Mucosa of descending colon (tissue), 3 donors: ENCODE results near the gene YJEFN3. TPM values are rescaled to one million over a fixed set of nuclear protein-coding genes. Genes with fewer than 3 reads are reported as not detected.

ENCODE experiments used
- ATAC-seq: fragments of 200-7000 bp; cut with Tn5 transposase; one replicate; pipeline ENCODE4 v1.9.1; 2020; ENCODE audit warnings: mild to moderate bottlenecking, moderate library complexity
- DNase-seq, 3 donors: peaks; one replicate each; pipeline ENCODE4 v3.0.0-alpha.2; 2020
- H3K36me3 ChIP-seq: fragments of 200-600 bp; one replicate; pipeline ENCODE4 v1.8.0; 2021; ENCODE audit warnings: low read depth, mild to moderate bottlenecking
- H3K4me1 ChIP-seq: fragments of 200-600 bp; one replicate; pipeline ENCODE4 v1.8.0; 2021; ENCODE audit warnings: low read depth, mild to moderate bottlenecking
- H3K4me3 ChIP-seq: fragments of 200-600 bp; one replicate; pipeline ENCODE4 v1.8.0; 2021; ENCODE audit warnings: mild to moderate bottlenecking
- H3K9me3 ChIP-seq: fragments of 200-600 bp; one replicate; pipeline ENCODE4 v1.8.0; 2021; ENCODE audit warnings: mild to moderate bottlenecking
- intact Hi-C, 2 donors: fragments of 100-400 bp; cut with DNase I in 1 of 2; cut with micrococcal nuclease in 1 of 2; formaldehyde crosslinking; loops; one replicate each; pipeline versions ENCODE4 v1.11.0 to v1.11.1; 2022; cut with DNase I, micrococcal nuclease
- total RNA-seq, 3 donors: library from RNA; stranded (reverse); fragmentation: NEBNext Ultra II Directional in 2 of 3; extraction: Animal tissue kit (Norgen Biotek cat#: 25700) in 2 of 3; gene quantifications; one replicate each; pipeline versions ENCODE4 v1.2.1 to v1.2.4, GENCODE V29; 2021 to 2023
- TF ChIP-seq, protein P1 (sequence below): fragments of 200-600 bp; IDR thresholded peaks from one replicate; pipeline ENCODE4 v1.8.0; 2022; ENCODE audit warnings: antibody characterized with exemption, mild to moderate bottlenecking
- donor health status: DM: no; HTN: no; CAD: no; lungs with moderate emphysema.
- donor health status: DM: no; HTN: no; CAD: no.
- donor health status: DM: no; HTN: yes; CAD: no.

YJEFN3 gene
- total RNA-seq, 3 donors from 2014 or later, result 6.0 to 12.6 (median 10.6) TPM

DNA sequence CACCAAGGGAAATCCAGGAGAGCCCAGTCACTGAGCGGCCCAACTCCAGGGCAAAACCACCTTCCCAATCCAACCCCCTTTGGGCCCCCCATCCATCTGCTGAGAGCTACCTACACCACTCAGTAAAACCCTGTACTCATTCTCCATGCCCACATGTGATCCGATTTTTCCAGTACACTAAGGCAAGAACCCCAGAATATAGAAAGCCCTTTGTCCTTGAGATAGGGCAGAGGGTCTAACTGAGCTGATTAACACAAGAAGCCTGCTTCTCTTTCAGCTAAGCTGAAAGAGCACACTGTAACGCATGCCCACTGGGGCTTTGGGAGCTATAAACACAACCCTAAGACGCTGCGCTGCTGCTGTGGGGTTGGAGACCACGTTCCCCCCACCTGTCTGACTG is 53.8 kb downstream of the YJEFN3 start:
- ATAC-seq (no peak), DNase-seq (no peak)
- Histone ChIP-seq H3K4me1 (peaks cover 3% of the 10 kb centered on the region), H3K9me3 (no peaks in the 10 kb centered on the region), H3K36me3 (no peaks in the 10 kb centered on the region), H3K4me3 (no peak overlapping the region)
- TF ChIP-seq, protein P1, sequence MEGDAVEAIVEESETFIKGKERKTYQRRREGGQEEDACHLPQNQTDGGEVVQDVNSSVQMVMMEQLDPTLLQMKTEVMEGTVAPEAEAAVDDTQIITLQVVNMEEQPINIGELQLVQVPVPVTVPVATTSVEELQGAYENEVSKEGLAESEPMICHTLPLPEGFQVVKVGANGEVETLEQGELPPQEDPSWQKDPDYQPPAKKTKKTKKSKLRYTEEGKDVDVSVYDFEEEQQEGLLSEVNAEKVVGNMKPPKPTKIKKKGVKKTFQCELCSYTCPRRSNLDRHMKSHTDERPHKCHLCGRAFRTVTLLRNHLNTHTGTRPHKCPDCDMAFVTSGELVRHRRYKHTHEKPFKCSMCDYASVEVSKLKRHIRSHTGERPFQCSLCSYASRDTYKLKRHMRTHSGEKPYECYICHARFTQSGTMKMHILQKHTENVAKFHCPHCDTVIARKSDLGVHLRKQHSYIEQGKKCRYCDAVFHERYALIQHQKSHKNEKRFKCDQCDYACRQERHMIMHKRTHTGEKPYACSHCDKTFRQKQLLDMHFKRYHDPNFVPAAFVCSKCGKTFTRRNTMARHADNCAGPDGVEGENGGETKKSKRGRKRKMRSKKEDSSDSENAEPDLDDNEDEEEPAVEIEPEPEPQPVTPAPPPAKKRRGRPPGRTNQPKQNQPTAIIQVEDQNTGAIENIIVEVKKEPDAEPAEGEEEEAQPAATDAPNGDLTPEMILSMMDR, result no peak
- intact Hi-C loops, result no loop called here

DNA sequence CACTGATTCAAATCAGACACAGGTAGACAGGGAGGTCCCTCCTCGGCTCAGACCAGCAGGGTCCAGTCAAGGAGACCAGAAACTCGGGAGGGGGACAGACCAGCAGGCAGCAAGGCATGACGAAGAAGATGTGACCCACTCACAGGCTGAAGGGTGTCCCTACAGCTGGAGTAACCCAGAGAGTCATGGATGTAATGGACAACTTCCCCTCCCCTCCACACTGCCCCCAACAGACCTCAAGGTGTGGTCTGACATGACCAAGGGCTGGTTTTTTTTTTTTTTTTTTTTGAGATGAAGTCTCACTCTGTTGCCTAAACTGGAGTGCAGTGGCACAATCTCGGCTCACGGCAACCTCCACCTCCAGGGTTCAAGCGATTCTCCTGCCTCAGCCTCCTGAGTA is 55.6 kb downstream of the YJEFN3 start:
- no peak for ATAC-seq
- Histone ChIP-seq H3K9me3 (no peaks in the 10 kb centered on the region), H3K4me3 (no peak overlapping the region), H3K36me3 (no peaks in the 10 kb centered on the region), H3K4me1 (peaks cover 3% of the 10 kb centered on the region)
- intact Hi-C loops, result no loop called here
- TF ChIP-seq, protein P1, result no peak
- DNase-seq, result no peak

Other genes starting within 250 kb of the YJEFN3 start
- gene SUGP1, start 208.4 kb upstream of the YJEFN3 start, total RNA-seq, result 10 to 100 TPM; 41.0 to 46.7 (median 45.9) TPM
- 10 to 100 TPM; 49.8 to 71.1 (median 70.6) TPM for gene MAU2, start 208.1 kb upstream of the YJEFN3 start, total RNA-seq
- gene GATAD2A, start 123.2 kb upstream of the YJEFN3 start, total RNA-seq, result 100 to 1,000 TPM in 2 of 3 donors, 10 to 100 TPM in 1; 89.3 to 117 (median 107) TPM
- gene TSSK6, start 13.4 kb upstream of the YJEFN3 start, total RNA-seq, result 1 to 10 TPM; 1.8 to 2.5 (median 2.3) TPM
- 100 to 1,000 TPM; 347 to 437 (median 348) TPM for gene NDUFA13, start 12.7 kb upstream of the YJEFN3 start, total RNA-seq
- gene CILP2, start 9.4 kb downstream of the YJEFN3 start, total RNA-seq, result under 1 TPM in 1 of 3 donors, not detected in 2; 0.09 TPM
- gene PBX4, start 89.8 kb downstream of the YJEFN3 start, total RNA-seq, result 1 to 10 TPM; 2.8 to 6.2 (median 4.6) TPM
- 10 to 100 TPM; 10.9 to 30.0 (median 17.1) TPM for gene LPAR2, start 99.3 kb downstream of the YJEFN3 start, total RNA-seq
- 10 to 100 TPM; 18.1 to 35.5 (median 33.1) TPM for gene GMIP, start 114.7 kb downstream of the YJEFN3 start, total RNA-seq
- 10 to 100 TPM; 56.1 to 71.9 (median 58.1) TPM for gene ATP13A1, start 134.8 kb downstream of the YJEFN3 start, total RNA-seq
- 10 to 100 TPM; 11.4 to 15.6 (median 14.6) TPM for gene ZNF101, start 139.9 kb downstream of the YJEFN3 start, total RNA-seq
- 1 to 10 TPM; 2.6 to 7.6 (median 2.8) TPM for gene ZNF14, start 204.2 kb downstream of the YJEFN3 start, total RNA-seq